NCI-H82 treated with DMSO at 0.1 percent for 48 hours (cell line): ENCODE measurements around the gene MT1X.
"Not testable (repeated sequence)": the region's sequence is repeated elsewhere in the genome, so short reads cannot be mapped to it uniquely, and the experiment has no call there.

Experiments used
- DNase-seq: peaks from one replicate; lab custom pipeline; 2025; ENCODE audit not compliant: unreplicated experiment; lab: John Stamatoyannopoulos, UW

MT1X gene

GRCh38 chr16:56709443-56710040 lies 27.3 kb downstream of the MT1X start:
- DNase-seq: no peak

- DNase-seq: no peak
Measured at GRCh38 chr16:56710181-56710737, 28.0 kb downstream of the MT1X start.

- DNase-seq: no peak
Measured at GRCh38 chr16:56711862-56712261, 29.6 kb downstream of the MT1X start.

GRCh38 chr16:56713794-56714193 lies 31.5 kb downstream of the MT1X start:
- no peak for DNase-seq

GRCh38 chr16:56715126-56715525 lies 32.9 kb downstream of the MT1X start:
- no peak for DNase-seq

- DNase-seq: no peak
Measured at GRCh38 chr16:56716761-56717160, 34.5 kb downstream of the MT1X start.

- not testable (repeated sequence) for DNase-seq
Measured at GRCh38 chr16:56717532-56717931, 35.3 kb downstream of the MT1X start.

GRCh38 chr16:56722200-56722842 lies 40.1 kb downstream of the MT1X start:
- no peak for DNase-seq

- DNase-seq: no peak
Measured at GRCh38 chr16:56724191-56724590, 41.9 kb downstream of the MT1X start.

- no peak for DNase-seq
Measured at GRCh38 chr16:56726283-56726682, 44.0 kb downstream of the MT1X start.

- no peak for DNase-seq
Measured at GRCh38 chr16:56726926-56727325, 44.7 kb downstream of the MT1X start.

- no peak for DNase-seq
Measured at GRCh38 chr16:56728027-56728426, 45.8 kb downstream of the MT1X start.

GRCh38 chr16:56728980-56729734 lies 46.9 kb downstream of the MT1X start:
- DNase-seq: peak; percentile 3

- DNase-seq: peak; percentile 85
Measured at GRCh38 chr16:56729735-56730662, 47.7 kb downstream of the MT1X start, which contains the start of gene NUP93. Gene NUP93, plus strand, starts transcription at chr16:56730129. Its CDS starts 18,119 bp downstream, at chr16:56748248.

GRCh38 chr16:56732366-56732765 lies 50.1 kb downstream of the MT1X start:
- DNase-seq: no peak

- no peak for DNase-seq
Measured at GRCh38 chr16:56732832-56733231, 50.6 kb downstream of the MT1X start.
